ENCODE results near the gene UNK.
"Not testable (repeated sequence)": the region's sequence is repeated elsewhere in the genome, so short reads cannot be mapped to it uniquely, and the experiment has no call there.

Gene UNK

GRCh38 chr17:75861927-75862317, 77.3 kb downstream of the UNK start:
- peaks cover 3% of the 10 kb centered on the region for H3K27me3 Mint-ChIP-seq (ENCODE audit: low read depth)
- no peaks in the 10 kb centered on the region for H3K36me3 Mint-ChIP-seq (ENCODE audit: low read depth)
- peaks cover 18% of the 10 kb centered on the region for H3K4me1 Mint-ChIP-seq
- H3K9me3 Mint-ChIP-seq, result no peaks in the 10 kb centered on the region
- peak overlapping the region in 1 of 3 experiments; percentile 80 for H3K27ac Mint-ChIP-seq
- TF ChIP-seq CTCF (IDR thresholded peaks at IDR 0.05; ENCODE audit: unreplicated experiment in 3 of 3), result no peak
- no peak overlapping the region for H3K4me3 Mint-ChIP-seq

GRCh38 chr17:75864448-75864871, 79.9 kb downstream of the UNK start:
- Mint-ChIP-seq H3K27ac (peak overlapping the region; percentile 27 to 83 (median 63)), H3K27me3 (ENCODE audit: low read depth) (peaks cover 3% of the 10 kb centered on the region), H3K4me3 (no peak overlapping the region), H3K9me3 (no peaks in the 10 kb centered on the region), H3K4me1 (peaks cover 23% of the 10 kb centered on the region), H3K36me3 (ENCODE audit: low read depth) (no peaks in the 10 kb centered on the region)
- TF ChIP-seq CTCF (IDR thresholded peaks at IDR 0.05; ENCODE audit: unreplicated experiment in 3 of 3), result no peak

GRCh38 chr17:75864887-75865286, 80.3 kb downstream of the UNK start:
- H3K4me1 Mint-ChIP-seq, result peaks cover 26% of the 10 kb centered on the region
- H3K4me3 Mint-ChIP-seq; H3K36me3 Mint-ChIP-seq (ENCODE audit: low read depth); H3K9me3 Mint-ChIP-seq; H3K27me3 Mint-ChIP-seq (ENCODE audit: low read depth): not testable (repeated sequence)
- H3K27ac Mint-ChIP-seq, result peak overlapping the region in 2 of 3 experiments; percentile 63 to 83

- H3K4me3 Mint-ChIP-seq; H3K9me3 Mint-ChIP-seq; H3K36me3 Mint-ChIP-seq (ENCODE audit: low read depth); H3K27ac Mint-ChIP-seq; H3K27me3 Mint-ChIP-seq (ENCODE audit: low read depth): not testable (repeated sequence)
- H3K4me1 Mint-ChIP-seq, result peaks cover 31% of the 10 kb centered on the region
Measured at GRCh38 chr17:75865404-75866188, 81.0 kb downstream of the UNK start.

GRCh38 chr17:75868730-75869281, 84.2 kb downstream of the UNK start:
- H3K4me1 Mint-ChIP-seq, result peaks cover 38% of the 10 kb centered on the region

GRCh38 chr17:75869282-75870141, 84.9 kb downstream of the UNK start:
- H3K4me3 Mint-ChIP-seq, result no peak overlapping the region
- peak overlapping the region in 2 of 3 experiments; percentile 85 to 87 for H3K27ac Mint-ChIP-seq
- H3K9me3 Mint-ChIP-seq, result no peaks in the 10 kb centered on the region
- no peak for TF ChIP-seq CTCF (IDR thresholded peaks at IDR 0.05; ENCODE audit: unreplicated experiment in 3 of 3)
- no peaks in the 10 kb centered on the region for H3K36me3 Mint-ChIP-seq (ENCODE audit: low read depth)
- H3K4me1 Mint-ChIP-seq, result peaks cover 34% of the 10 kb centered on the region
- no peaks in the 10 kb centered on the region for H3K27me3 Mint-ChIP-seq (ENCODE audit: low read depth)

More at GRCh38 chr17:75868730-75869281, 84.2 kb downstream of the UNK start:
- H3K27me3 Mint-ChIP-seq (ENCODE audit: low read depth); H3K9me3 Mint-ChIP-seq; H3K36me3 Mint-ChIP-seq (ENCODE audit: low read depth); H3K4me3 Mint-ChIP-seq: not testable (repeated sequence)
- peak overlapping the region in 2 of 3 experiments; percentile 85 to 87 for H3K27ac Mint-ChIP-seq

- not testable (repeated sequence) for H3K36me3 Mint-ChIP-seq (ENCODE audit: low read depth); H3K4me3 Mint-ChIP-seq; H3K9me3 Mint-ChIP-seq; H3K27me3 Mint-ChIP-seq (ENCODE audit: low read depth)
- Mint-ChIP-seq H3K27ac (peak overlapping the region in 2 of 3 experiments; percentile 85 to 87), H3K4me1 (peaks cover 29% of the 10 kb centered on the region)
Measured at GRCh38 chr17:75870228-75870627, 85.6 kb downstream of the UNK start.

Measured in nephron (organoid).